ENCODE data around the gene ERF.

Gene ERF

DNA sequence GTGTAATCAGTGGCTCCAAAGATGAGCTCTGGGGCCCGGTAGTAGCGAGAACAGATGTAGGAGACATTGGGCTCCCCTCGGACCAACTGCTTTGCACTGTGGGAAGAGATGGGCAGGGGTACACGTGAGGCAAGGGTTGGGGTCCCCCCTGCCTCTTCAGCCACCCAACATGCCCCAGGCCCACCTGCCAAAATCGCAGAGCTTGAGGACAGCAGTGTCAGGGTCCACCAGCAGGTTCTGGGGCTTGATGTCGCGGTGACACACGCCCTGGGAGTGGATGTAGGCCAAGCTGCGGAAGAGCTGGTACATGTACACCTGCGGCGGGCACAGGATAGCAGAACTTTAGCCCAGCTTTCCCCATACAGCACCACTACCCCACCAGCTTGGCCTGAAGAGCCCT, 20.6 kb downstream of the ERF start:
- DNase-seq, result no peak

DNA sequence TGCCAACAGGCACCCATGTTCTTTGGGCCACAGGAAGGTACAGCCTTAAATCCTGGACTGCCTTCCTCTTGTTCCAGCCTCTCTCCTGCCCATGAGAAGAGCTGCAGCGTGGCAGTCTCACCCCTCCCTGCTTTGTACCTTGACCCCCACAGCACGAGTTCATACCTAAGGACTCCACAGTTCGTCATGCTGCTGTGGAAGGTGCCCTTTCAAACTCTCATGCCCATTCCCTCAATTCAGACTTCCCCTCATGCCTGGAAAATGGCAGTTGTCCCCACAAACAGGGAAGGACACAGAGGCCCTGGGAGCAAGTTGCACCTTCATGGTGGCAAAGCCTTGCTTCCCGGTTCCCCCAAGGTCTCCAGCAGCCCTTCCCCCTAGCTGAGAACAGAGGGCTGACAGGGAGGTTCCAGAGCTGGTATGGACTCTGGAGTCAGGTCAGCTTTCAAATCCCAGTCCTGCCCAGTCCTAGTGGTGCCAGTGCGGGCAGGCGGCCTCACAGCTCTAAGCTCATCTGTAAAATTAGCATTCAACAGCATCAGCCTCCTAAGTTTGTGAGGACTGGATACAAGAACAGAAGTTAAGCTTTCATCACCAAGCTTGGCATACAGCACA, 21.1 kb downstream of the ERF start:
- DNase-seq, result no peak

- DNase-seq, result no peak
Measured at GRCh38 chr19:42233106-42233505, 21.8 kb downstream of the ERF start.

GRCh38 chr19:42232435-42232834, 22.5 kb downstream of the ERF start:
- no peak for DNase-seq

DNA sequence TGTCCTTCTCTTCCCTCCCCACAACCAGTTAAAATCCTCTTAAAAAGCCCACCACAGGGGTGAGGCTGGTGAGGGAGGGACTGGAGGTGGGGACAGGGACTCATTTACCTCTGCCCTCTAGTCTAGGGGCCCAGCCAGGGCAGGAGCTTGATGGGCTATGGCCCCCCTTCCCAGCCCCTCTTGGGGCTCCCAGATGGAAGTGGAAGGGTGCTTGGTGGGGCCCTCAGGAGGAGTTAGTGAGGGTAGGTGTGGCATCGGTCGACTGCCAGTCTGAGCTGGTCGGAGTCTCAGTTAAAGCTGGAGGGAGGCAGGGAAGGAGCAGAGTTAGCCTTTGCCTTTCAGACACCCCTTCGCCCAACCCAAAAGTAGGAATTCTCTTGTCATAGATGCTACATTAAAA, 24.4 kb downstream of the ERF start:
- DNase-seq, result no peak

DNA sequence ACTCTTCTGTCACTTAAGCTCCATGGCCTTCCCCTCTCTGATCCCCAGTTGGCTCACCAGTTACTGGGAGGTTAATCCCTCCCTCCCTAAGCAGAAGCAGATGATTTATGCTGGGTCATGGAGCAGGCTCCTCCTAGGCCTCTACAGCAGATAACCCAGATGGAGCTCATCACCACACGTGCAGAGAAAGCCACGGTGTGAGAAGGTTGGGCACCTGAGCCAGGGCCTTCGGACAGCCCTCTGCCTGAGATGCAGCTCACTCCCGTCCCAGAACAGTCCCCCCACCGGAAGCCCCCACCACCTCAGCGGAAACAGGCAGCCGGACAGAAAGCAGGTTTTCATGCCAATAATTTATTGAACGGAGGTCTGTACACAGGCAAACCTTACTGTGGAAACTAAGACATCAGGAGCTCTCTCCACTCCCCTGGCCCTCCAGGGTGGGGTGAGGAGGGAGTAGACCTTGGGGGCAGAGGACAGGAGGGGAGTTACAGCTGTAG, 25.0 kb downstream of the ERF start:
- DNase-seq, result no peak

DNA sequence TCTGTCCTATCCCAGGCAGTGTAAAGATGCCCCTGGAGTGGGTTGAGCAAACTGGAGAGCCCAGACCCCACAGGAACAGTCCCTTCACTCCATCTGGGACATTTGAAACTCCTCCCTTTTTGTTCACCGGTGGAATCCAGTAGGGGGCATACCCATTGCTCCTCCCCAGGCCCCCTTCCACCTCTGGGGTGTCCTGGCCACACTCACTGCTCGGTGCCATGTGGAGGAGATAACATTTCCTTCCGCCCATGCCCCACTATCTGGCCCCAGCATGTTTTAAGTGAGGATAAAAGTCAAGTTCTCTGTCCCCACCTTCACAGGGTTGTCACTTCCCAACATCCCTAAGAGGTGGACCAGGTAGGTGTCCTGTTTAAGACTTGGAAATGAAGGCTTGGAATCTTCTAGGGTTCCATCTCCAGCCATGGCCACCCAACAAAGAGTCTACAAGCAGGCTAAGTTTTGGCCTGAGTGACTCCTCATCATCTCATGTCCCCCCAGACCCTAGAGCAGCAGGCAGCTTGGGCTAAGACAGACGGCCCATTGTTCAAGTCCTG, 25.6 kb downstream of the ERF start:
- DNase-seq, result no peak

GRCh38 chr19:42228641-42229040, 26.3 kb downstream of the ERF start:
- DNase-seq, result no peak

DNA sequence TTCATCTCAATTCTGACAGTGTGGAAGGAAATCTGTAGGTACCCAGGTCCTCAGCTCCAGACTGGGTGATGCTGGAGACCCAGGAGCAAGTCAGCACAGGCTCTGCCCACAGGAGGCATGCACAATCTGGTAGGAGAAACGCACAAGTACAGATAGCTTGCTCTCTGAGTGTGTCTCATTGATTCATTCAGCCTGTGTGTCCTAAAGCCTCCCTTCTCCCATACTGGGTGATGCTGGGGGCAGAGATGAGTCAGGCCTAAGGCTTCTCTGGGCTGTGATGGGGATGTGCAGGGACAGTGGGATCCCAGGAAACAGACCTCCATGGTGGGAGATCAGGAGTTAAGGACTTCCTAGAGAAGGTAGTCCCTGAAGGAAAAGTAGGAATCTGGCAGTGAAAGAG, 28.0 kb downstream of the ERF start:
- no peak for DNase-seq

DNA sequence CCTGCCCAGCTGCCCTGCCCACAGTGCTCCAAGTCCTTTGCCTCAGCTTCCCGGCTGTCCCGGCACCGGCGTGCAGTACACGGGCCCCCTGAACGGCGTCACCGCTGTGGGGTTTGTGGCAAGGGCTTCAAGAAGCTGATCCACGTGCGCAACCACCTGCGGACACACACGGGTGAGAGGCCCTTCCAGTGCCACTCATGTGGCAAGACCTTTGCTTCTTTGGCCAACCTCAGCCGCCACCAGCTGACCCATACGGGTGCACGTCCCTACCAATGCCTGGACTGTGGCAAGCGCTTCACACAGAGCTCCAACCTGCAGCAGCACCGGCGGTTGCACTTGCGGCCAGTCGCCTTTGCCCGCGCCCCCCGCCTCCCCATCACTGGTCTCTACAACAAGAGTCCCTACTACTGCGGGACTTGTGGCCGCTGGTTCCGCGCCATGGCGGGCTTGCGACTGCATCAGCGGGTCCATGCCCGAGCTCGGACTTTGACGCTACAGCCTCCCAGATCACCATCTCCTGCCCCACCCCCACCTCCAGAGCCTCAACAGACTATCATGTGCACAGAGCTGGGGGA, 29.1 kb downstream of the ERF start:
- no peak for DNase-seq

DNA sequence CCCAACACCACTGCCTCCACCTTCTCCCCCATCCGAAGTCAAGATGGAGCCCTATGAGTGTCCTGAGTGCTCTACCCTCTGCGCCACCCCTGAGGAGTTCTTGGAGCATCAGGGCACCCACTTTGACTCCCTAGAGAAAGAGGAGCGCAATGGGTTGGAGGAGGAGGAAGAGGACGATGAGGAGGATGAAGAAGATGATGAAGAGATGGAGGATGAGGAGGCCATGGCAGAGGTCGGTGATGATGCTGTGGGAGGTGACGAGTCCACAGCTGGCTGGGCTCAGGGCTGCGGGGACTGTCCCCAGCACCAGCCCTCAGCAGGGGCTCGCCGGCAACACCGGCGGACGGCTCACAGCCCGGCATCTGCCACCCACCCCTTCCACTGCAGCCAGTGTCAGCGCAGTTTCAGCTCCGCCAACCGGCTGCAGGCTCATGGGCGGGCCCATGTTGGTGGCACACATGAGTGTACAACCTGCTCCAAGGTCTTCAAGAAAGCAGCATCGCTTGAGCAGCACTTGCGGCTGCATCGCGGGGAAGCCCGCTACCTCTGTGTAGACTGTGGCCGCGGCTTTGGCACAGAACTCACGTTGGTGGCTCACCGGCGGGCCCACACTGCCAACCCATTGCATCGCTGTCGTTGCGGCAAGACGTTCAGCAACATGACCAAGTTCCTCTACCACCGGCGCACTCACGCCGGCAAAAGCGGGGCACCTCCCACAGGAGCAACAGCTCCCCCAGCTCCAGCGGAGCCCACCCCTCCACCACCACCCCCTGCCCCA, 29.8 kb downstream of the ERF start:
- DNase-seq, result no peak

DNA sequence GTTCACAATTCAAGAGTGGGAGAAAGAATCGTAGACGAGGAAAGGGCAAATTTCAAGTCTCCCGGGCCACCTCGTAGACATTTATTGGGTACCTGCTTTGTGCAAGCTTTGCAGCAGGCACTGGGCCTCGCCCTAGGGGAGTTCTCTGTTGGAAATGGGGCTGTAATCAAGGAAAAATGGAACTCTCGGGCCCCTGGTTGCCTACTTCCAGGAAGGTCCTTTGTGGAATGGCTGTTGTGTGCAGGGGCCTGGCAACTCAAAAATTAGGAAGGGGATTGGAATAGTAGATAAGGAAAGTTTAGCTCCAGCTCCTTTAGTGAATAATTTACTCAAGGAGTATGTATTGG, 34.2 kb downstream of the ERF start:
- no peak for DNase-seq

DNA sequence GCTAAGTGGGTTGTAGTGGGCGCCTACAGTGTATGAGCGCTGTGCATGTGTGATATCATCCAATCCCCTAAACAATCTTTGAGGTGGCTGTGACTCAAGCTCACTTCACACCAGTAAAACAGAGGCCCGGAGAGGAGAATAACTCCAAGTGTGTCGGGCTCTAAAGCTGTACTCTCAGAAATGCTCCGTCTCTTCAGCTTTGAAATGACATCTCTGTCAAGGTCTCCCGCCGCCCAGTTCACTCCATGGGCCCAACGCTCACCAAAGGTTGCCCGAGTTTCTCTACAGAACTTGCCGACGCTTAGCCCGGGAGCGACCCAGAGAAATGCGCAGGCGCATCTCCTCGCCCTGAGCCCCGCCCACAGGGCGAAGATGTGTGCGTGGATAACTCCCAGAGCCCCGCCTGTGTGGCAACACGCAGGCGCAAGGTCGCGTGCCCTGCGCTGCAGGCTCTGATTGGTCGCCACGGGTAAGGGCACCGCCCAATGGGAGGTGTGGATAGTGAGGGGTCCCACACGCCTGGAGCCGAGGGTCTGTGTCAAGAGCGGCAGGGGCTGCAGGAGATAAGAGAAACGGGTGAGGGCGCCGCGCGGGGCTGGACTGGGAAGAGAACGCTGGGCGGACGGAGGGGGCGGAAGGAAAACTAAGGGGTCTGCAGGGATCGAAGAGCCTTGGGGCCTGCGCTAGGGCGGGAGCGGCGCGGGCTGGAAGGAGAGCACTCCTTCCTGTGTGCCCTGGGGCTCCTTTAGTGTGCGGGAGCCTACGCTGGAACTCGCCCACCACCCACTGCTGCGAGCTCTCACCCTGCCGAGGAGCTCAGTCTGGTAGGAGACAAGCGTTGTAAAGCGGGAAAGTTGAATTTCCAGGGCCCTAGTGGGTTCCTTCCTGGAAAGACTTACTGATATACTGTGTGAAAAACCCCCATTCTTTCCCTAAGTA, 34.8 kb downstream of the ERF start, which contains the start of gene ZNF526:
ZNF526 (plus strand) TSS at position 501 of the 939 bp plus-strand sequence. CDS start 4,092 bp downstream, outside the sequence.
- DNase-seq, result peak; percentile 96

- peak; percentile 100 for DNase-seq
Measured at GRCh38 chr19:42217520-42218437, 37.1 kb downstream of the ERF start, which contains the start of gene DEDD2. DEDD2 (minus strand) TSS chr19:42217677; CDS start chr19:42217007, 670 bp downstream.

GRCh38 chr19:42216653-42217519, 38.0 kb downstream of the ERF start:
- peak; percentile 39 for DNase-seq

DNA sequence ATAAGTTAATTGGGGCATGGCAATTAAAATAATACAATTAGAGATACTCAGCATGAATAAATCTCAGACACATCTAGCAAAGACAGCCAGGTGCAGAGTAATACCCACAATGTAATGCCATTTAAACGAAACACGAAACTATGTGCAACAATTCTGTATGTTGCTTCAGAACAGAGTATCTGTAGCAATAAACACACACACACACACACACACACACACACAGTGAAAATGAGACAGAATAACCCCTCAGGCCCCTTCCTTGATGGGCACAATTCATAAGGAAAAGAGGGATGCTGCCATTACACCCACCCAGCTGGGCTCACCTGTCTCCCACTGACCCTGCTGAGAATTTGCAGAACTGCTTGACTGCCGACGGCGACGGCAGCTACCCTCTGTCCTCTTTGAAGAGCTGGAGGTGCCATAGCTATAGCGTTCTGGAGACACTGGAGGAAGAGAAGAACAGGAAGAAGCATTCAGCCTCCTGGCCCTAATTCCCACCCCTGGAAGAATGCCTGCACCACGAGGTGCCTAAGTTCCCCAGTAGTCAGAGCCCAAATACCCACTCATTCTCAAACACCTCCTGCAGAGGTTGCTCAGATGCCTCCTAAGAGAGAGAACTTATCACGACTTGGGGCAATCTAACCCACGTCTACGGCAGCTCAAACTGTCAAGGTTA, 40.0 kb downstream of the ERF start:
- DNase-seq, result no peak

GRCh38 chr19:42212886-42213285, 42.0 kb downstream of the ERF start:
- no peak for DNase-seq

GRCh38 chr19:42208612-42209011, 46.3 kb downstream of the ERF start:
- DNase-seq, result no peak

DNA sequence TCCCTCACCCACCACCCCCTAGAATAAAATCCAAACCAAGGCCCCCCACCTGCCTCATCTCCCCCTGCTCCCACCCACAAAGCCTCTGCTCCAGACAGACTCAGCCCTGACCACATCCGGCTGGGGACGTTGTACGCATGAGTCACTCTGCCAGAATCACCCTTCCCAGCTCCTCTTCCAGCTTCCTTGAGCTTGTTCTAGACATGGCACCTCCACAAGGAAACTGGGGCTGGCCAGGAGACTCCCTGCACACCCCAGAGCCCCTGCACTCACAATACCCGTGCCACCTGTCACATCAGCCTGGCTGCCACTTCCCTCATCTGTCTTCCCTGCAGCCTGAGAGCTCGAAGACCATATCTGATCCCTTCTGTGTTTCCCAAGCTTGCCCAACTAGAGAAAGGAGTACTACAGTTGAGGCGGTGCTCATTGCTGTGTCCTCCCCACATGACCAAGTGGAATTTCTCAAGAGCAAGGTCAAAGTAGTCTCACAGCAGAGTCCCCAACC, 47.1 kb downstream of the ERF start:
- no peak for DNase-seq

All from activated CD4-positive, CD25-positive, alpha-beta regulatory T cell treated with anti-CD3 and anti-CD28 coated beads, Interleukin-2, amount 50 U/mL, for 72 hours (primary cell).